GM19372 (cell line): Measurements from ENCODE around the gene DBR1.

Source experiments
- ATAC-seq: cut with Tn5 transposase; IDR thresholded peaks from one replicate; pipeline ENCODE4 v1.9.1; 2021; ENCODE audit warnings: mild to moderate bottlenecking, low read depth, moderate library complexity; ENCODE audit not compliant: unreplicated experiment

Gene DBR1, protein sequence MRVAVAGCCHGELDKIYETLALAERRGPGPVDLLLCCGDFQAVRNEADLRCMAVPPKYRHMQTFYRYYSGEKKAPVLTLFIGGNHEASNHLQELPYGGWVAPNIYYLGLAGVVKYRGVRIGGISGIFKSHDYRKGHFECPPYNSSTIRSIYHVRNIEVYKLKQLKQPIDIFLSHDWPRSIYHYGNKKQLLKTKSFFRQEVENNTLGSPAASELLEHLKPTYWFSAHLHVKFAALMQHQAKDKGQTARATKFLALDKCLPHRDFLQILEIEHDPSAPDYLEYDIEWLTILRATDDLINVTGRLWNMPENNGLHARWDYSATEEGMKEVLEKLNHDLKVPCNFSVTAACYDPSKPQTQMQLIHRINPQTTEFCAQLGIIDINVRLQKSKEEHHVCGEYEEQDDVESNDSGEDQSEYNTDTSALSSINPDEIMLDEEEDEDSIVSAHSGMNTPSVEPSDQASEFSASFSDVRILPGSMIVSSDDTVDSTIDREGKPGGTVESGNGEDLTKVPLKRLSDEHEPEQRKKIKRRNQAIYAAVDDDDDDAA

GRCh38 chr3:138174421-138175131, at the start of gene DBR1:
TSS of gene DBR1 (minus strand) at chr3:138174921. CDS start at chr3:138174795, 126 bp downstream.
- ATAC-seq = peak; percentile 82

- no peak for ATAC-seq
Measured at GRCh38 chr3:138222942-138223287, 48.2 kb upstream of the DBR1 start.

- no peak for ATAC-seq
Measured at GRCh38 chr3:138222131-138222941, 47.6 kb upstream of the DBR1 start.

- ATAC-seq = no peak
Measured at GRCh38 chr3:138220788-138221187, 46.1 kb upstream of the DBR1 start.

GRCh38 chr3:138220242-138220641, 45.5 kb upstream of the DBR1 start:
- ATAC-seq = no peak

DNA sequence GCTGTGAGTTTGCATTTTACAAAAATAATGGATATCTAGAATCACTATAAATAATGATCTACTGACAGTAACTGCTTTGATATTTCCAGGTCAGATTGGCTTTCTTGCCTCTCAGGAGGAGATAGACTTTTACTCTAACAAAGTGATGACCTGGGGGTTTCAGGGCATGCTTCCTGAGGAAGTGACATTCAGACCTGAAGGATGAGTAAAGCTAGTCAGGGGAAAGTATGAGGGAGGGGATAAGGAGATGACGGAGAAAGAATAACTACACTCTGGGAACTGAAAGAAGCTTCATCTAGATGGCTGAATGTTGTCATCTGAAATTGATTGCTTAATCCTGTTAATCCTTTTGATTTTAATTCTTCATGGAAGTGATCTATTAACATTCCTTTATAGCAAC, 44.5 kb upstream of the DBR1 start:
- ATAC-seq = no peak

GRCh38 chr3:138213398-138214085, 38.8 kb upstream of the DBR1 start:
- no peak for ATAC-seq

DNA sequence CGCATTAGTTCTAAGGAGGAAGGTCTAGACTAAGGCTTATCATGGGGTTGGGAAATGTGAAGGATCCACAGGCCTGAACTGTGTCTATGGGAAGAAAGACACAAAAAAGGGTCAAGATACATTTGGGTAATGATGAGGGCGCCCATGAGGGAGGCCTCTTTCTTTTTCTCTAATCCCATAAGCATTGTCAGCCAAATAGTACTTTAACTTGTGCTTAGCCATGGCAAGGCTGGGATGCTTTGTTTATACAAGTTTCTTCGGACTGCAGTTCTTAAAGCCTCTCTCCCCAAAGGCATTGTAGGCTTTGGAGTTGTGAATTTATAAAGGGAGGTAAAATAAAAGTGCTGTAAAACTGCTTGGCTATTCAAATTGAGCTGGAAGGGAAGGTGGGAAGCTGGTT, 35.8 kb upstream of the DBR1 start:
- ATAC-seq = no peak

DNA sequence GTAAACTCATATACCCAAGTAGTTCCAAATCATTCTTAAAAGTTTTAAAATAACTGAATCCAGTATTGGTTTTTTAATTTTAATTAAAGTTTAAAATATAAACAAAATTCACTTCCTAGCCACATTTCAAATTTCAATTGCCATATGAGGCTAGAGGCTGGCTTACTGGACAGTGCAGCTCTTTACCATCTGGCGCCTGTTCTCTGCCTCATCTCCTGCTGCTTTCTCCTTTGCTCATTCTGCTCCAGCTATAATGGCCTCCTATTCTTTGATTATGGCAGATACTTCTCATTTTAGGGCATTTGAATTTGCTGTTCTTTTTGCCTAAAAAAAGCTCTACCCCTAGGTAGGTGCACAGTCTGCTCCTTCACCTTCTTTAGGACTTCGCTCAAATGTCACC, 31.5 kb upstream of the DBR1 start:
- no peak for ATAC-seq

- no peak for ATAC-seq
Measured at GRCh38 chr3:138205527-138205926, 30.8 kb upstream of the DBR1 start.

DNA sequence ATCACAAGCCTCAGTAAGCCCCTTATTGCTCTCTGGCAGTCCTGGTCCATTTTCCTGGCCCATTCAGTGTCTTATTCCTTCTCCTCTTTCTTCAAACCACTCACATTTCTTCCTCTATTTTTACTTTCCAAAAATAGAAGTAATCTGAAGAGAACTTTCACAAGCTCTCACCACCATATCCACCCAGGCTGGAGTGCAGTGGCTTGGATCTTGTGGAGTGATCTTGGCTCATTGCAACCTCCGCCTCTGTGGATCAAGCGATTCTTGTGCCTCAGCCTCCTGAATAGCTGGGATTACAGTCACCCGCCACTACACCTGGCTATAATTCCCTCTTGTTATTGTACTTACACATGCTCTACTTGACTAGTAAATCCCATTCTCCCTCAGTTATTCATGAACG, 29.2 kb upstream of the DBR1 start:
- ATAC-seq = no peak

DNA sequence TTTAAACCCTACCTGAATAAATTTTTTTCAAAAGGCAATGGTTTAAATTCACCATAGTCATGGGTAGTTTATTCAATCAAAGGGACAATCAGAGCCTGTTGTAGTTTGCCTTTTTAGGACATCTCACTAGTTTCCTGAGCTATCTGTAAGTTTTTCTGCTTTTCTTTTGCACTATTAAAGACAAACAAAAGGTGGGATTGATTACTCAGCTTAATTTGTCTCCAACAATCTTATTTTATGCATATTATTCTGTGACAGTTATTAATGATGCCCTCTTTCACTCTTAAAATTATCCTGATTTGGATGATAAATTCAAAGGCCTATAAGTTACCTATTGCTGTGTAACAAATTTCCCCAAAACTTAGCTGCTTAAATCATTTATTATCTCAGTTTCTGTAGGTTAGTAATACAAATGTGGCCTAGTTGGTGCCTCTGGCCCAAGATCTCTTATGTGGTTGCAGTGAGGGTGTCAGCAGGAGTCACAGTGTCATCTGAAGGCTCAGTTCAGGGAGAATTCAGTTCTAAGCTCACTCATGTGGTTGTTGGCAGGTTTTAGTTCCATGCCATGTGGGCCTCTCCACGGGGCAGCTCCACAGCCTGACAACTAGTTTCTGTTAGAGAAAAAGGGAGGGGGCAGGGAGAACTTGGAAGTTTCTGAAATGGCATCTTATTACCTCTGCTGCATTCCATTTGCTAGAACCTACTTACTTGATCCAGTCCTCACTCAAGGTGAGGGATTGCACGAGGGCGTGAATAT, 28.4 kb upstream of the DBR1 start:
- ATAC-seq = no peak

GRCh38 chr3:138200424-138200823, 25.7 kb upstream of the DBR1 start:
- ATAC-seq = no peak

- ATAC-seq = no peak
Measured at GRCh38 chr3:138199851-138200250, 25.1 kb upstream of the DBR1 start.

DNA sequence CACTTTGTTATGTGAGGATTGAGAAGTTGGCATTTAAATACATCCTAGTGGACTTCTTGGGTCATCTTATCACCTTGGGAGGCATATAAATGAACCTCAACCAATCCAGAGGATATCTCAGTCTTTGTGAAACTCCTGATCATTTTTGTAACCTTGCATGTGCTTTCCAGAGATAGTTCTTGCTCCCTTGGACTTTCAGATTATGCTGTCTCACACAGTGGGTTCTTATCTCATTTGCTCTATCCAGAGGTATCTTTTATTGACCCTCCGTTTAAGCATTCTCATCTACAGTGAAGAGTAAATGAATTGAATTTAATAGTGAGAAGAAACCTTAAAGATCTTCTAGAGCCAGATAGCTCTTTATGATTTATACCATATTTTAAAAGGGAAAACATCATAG, 22.8 kb upstream of the DBR1 start:
- ATAC-seq = no peak

GRCh38 chr3:138197058-138197457, 22.3 kb upstream of the DBR1 start:
- no peak for ATAC-seq

DNA sequence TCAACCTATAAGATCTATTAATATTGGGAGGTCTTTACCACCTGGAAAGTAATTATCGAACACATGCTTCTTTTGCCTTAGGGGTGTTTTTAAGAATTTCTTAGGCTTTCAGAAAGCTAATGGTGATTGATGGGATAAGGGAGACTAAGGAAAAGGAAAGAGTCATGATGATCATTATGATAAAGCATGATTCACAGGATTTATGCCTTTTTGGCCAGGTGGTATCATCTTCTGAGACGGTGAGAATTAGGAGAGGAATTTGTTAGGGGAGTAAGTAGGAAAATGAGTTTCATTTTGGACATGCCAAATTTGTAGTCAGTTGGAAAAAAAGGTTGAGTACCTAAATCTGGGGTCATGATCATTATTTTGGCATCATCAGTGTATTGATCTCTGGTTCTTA, 21.3 kb upstream of the DBR1 start:
- no peak for ATAC-seq

GRCh38 chr3:138195481-138195880, 20.8 kb upstream of the DBR1 start:
- ATAC-seq = no peak

- ATAC-seq = no peak
Measured at GRCh38 chr3:138188013-138188730, 13.5 kb upstream of the DBR1 start.
